ENCODE data around the gene TMEM63C.

The TMEM63C gene

GRCh38 chr14:77145975-77146740 is 35.4 kb upstream of the TMEM63C start:
- H3K4me3 ChIP-seq (ENCODE audit: low read depth, low read length) = no peak overlapping the region
- ChIA-PET CTCF (interaction anchor here (1.0 kb wide), 1 partner anchor 21 kb away, joined by 3 read pairs; no protein-coding TSS in a partner anchor), POLR2A (no interaction called here)
- no peak for TF ChIP-seq CTCF (IDR thresholded peaks at IDR 0.05; ENCODE audit: insufficient read depth, low read length, missing control alignments)
- no peak for DNase-seq (ENCODE audit: low read depth, low spot score)

- TF ChIP-seq CTCF (IDR thresholded peaks at IDR 0.05; ENCODE audit: insufficient read depth, low read length, missing control alignments) = no peak
- no peak for DNase-seq (ENCODE audit: low read depth, low spot score)
- ChIA-PET POLR2A (no interaction called here), CTCF (interaction anchor here (0.7 to 7.6 kb wide), 13 partner anchors 6 to 1321 kb away, joined by 3 to 179 read pairs (median 4); partner anchors contain the start of gene ZDHHC22)
- H3K4me3 ChIP-seq (ENCODE audit: low read depth, low read length) = no peak overlapping the region
Measured at GRCh38 chr14:77148510-77149231, 32.9 kb upstream of the TMEM63C start.

GRCh38 chr14:77151245-77151644 is 30.4 kb upstream of the TMEM63C start:
- DNase-seq (ENCODE audit: low read depth, low spot score) = no peak
- CTCF ChIA-PET = interaction anchor here (0.8 to 7.6 kb wide), 17 partner anchors 8 to 289 kb away, joined by 3 to 179 read pairs (median 4); partner anchors contain the start of gene ZDHHC22
- POLR2A ChIA-PET = no interaction called here
- no peak overlapping the region for H3K4me3 ChIP-seq (ENCODE audit: low read depth, low read length)
- TF ChIP-seq CTCF (IDR thresholded peaks at IDR 0.05; ENCODE audit: insufficient read depth, low read length, missing control alignments) = peak; percentile 48

- DNase-seq (ENCODE audit: low read depth, low spot score) = no peak
- ChIA-PET CTCF (interaction anchor here (0.9 to 7.6 kb wide), 22 partner anchors 9 to 400 kb away, joined by 3 to 179 read pairs (median 4); partner anchors contain the start of gene ZDHHC22), POLR2A (no interaction called here)
- TF ChIP-seq CTCF (IDR thresholded peaks at IDR 0.05; ENCODE audit: insufficient read depth, low read length, missing control alignments) = no peak
- no peak overlapping the region for H3K4me3 ChIP-seq (ENCODE audit: low read depth, low read length)
Measured at GRCh38 chr14:77151918-77152588, 29.5 kb upstream of the TMEM63C start.

GRCh38 chr14:77153802-77154201 is 27.8 kb upstream of the TMEM63C start:
- no peak for DNase-seq (ENCODE audit: low read depth, low spot score)
- POLR2A ChIA-PET = no interaction called here
- H3K4me3 ChIP-seq (ENCODE audit: low read depth, low read length) = no peak overlapping the region
- CTCF ChIA-PET = interaction anchor here (0.9 to 7.6 kb wide), 9 partner anchors 11 to 280 kb away, joined by 3 to 179 read pairs (median 4); partner anchors contain the start of gene ZDHHC22
- TF ChIP-seq CTCF (IDR thresholded peaks at IDR 0.05; ENCODE audit: insufficient read depth, low read length, missing control alignments) = no peak

All from AG04449 (cell line).